ENCODE results near the gene FRRS1.

DNA sequence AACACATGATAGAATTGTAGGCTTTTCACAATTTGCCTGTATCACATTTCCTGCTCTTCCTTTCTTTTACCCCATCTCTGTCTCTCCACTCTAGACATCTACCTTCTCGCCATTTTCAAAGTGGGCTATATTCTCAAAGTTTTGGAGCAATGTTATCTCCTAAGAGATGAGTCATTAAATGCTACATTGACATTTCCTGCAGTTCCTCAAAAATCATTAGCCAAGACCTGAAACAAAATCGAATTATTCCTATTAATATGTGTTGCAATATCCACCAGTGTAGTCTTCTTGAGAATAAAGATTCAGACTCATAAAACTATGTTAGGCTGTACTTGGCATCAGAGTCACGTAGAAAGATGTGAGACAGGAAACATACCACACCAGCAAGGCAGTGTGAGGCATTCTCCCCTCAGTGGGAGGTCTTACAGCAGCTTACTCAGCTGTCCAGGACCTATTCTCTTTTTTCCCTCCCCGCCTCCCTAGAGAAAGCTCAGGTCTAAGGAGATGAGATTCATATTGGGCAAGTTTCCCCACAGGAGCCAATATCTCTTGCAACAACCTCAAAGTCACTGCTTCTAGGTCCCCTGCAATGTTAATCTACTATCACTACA, 38.8 kb downstream of the FRRS1 start:
- TF ChIP-seq, protein P1, sequence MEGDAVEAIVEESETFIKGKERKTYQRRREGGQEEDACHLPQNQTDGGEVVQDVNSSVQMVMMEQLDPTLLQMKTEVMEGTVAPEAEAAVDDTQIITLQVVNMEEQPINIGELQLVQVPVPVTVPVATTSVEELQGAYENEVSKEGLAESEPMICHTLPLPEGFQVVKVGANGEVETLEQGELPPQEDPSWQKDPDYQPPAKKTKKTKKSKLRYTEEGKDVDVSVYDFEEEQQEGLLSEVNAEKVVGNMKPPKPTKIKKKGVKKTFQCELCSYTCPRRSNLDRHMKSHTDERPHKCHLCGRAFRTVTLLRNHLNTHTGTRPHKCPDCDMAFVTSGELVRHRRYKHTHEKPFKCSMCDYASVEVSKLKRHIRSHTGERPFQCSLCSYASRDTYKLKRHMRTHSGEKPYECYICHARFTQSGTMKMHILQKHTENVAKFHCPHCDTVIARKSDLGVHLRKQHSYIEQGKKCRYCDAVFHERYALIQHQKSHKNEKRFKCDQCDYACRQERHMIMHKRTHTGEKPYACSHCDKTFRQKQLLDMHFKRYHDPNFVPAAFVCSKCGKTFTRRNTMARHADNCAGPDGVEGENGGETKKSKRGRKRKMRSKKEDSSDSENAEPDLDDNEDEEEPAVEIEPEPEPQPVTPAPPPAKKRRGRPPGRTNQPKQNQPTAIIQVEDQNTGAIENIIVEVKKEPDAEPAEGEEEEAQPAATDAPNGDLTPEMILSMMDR (IDR thresholded peaks at IDR 0.05): no peak
- no peak for TF ChIP-seq POLR2A (IDR thresholded peaks at IDR 0.05)
